Spleen (tissue), 7 donors: Measurements from ENCODE around the gene GJA5.

Source experiments
- POLR2A ChIP-seq, 3 donors: fragments of 450-650 bp; IDR thresholded peaks; one replicate each; pipeline ENCODE4 v1.5.1; 2017; ENCODE audit warnings: antibody characterized with exemption in 3 of 3, mild to moderate bottlenecking in 1 of 3
- TF ChIP-seq, protein P1 (sequence below), 11 experiments: fragments of 200-600 bp in 7 of 11; fragments of 450-650 bp in 4 of 11; sonication (generic) in 4 of 11; IDR thresholded peaks in 8 of 11; conservative IDR thresholded peaks in 3 of 11; 1 replicate in 7 of 11; 2 replicates in 4 of 11; pipeline versions ENCODE4 v1.4.0 to v1.8.0; 2016 to 2021; ENCODE audit warnings: antibody characterized with exemption in 11 of 11, inconsistent platforms in 4 of 11, mild to moderate bottlenecking in 1 of 11
- donor health status: DM: no; HTN: no; CAD: no; lungs with moderate emphysema.
- donor health status: DM: no; HTN: no; CAD: no.
- donor health status: DM: no; HTN: no; CAD: no.

DNA sequence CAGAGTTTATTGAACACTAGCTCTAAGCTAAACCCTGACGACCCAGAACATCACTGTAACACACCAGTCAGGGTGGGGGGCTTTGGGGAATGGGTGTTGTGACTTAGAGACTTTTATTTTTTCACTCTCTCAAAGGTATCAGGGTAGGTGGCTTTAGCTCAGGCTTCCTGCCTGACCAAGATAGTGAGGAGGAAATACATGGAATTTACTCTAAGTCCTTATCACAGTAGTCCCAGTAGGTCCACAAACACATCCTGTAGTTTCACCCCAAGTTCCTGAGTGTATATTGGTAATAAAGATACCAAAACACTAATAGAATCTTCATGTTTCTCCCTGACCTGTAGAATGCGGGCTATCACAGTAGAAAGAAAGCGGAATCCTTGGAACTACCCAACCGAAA, 15.1 kb downstream of the GJA5 start:
- TF ChIP-seq, protein P1, sequence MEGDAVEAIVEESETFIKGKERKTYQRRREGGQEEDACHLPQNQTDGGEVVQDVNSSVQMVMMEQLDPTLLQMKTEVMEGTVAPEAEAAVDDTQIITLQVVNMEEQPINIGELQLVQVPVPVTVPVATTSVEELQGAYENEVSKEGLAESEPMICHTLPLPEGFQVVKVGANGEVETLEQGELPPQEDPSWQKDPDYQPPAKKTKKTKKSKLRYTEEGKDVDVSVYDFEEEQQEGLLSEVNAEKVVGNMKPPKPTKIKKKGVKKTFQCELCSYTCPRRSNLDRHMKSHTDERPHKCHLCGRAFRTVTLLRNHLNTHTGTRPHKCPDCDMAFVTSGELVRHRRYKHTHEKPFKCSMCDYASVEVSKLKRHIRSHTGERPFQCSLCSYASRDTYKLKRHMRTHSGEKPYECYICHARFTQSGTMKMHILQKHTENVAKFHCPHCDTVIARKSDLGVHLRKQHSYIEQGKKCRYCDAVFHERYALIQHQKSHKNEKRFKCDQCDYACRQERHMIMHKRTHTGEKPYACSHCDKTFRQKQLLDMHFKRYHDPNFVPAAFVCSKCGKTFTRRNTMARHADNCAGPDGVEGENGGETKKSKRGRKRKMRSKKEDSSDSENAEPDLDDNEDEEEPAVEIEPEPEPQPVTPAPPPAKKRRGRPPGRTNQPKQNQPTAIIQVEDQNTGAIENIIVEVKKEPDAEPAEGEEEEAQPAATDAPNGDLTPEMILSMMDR (IDR thresholded peaks at IDR 0.05 in 8 of 11, conservative IDR thresholded peaks at IDR 0.05 in 3 of 11) = no peak
- no peak for TF ChIP-seq POLR2A (IDR thresholded peaks at IDR 0.05)
